TTC549 (cell line): Measurements from ENCODE around the gene CABYR.

Source experiments
- FAIRE-seq: peaks from 2 replicates; lab custom pipeline; 2012; peaks lifted over from hg19 to GRCh38; lab: Jason Lieb, UNC

The CABYR gene

DNA sequence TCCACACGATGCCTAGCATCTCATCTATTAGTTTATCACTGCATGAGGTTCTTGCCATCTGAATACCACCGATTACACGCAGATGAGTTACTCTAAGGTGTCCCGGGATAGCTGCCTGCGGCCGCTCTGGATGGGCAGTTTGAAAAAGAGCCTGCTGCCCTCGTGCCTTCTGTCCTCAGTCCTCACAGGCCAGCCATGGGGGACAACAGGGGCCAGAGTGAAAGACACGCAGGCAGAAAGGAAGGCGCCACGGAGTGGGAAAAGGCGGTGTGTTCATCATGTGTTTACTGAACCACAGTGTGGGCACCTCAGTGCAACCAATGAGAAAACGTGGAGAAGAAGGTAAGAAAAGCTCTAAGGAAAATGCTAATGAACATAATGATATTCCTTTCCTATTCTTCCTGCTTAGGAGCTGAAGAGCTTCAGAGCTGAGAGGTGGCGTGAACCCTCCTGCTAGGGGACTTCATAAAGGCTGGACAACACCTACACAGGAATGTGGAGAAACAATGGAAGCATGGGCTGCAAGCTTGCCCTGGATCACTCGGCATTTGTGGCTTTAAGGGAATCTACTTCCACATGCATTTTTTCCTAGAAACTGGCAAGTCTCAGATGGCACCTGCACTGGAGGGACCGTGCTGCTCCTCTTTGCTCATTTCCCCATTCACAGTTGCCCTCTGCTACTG is 50.9 kb downstream of the CABYR start:
- FAIRE-seq, result no peak

DNA sequence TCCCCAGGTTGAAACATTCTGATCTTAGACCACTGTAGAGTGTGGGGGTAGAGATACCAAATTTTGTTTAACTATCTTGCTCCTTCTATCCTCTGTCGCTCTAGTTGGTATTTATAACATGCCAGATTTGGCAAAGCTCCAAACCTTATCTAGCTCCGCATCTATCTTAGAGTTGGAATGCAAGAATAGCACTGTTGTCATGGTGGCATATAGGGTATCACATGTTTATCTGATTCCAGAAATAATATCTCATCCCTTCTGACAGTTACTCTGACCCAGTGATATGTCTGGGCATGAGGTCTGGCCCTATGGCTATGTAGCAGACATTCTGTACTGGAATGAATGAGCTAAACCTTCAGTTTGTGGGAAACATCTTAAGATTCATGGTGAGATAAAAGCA is 51.7 kb downstream of the CABYR start:
- no peak for FAIRE-seq

DNA sequence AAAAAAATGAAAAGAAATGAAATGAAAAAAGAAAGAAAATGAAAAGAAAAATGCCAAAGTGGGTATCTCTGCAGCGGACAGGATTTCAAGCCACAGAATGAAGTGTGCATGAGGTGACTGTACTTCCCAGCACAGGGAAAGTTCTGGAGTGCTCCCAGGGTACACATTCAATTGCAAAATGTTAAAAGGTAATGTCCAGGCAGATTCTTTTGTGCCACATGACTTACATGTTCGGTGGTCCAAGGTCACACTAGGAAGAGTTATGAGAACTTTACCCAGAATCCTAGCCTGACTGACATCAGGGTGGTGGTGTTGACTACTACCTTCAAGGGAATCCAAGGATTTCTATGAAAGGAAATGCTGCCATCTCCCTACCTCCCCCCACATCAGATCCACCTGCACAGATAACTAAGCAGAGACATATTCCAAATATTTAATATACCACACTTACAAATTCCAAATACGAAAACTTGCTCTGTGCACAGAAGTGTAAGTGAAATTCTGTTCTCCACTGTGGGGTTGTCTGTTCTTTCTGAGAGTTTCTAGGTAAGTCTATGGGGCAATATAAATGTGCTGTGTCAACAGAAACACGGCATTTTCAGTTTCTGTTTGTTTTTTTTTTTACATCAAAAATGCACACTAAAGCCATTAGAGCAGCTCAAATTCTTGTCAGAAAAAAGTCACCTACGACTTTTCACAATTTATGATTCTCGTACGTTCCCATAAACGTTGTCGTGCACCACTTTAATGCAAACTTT is 56.6 kb downstream of the CABYR start:
- FAIRE-seq, result no peak

DNA sequence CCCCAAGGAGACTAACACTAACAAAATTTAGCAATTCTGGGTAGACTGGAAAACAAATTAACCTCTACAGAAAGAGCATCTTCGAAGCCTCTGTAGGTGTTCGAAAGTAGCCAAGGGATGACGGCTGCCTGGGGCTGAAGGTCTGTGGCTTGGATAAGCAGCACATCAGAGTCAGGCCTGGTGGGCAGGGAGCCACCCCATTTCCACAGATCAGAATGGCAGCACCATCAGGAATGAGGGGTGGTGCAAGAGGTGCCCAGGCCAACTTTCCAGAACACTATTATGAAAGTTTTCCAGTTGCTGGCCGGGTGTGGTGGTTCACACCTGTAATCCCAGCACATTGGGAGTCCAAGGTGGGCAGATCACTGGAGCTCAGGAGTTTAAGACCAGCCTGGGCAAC is 57.9 kb downstream of the CABYR start:
- FAIRE-seq, result no peak

DNA sequence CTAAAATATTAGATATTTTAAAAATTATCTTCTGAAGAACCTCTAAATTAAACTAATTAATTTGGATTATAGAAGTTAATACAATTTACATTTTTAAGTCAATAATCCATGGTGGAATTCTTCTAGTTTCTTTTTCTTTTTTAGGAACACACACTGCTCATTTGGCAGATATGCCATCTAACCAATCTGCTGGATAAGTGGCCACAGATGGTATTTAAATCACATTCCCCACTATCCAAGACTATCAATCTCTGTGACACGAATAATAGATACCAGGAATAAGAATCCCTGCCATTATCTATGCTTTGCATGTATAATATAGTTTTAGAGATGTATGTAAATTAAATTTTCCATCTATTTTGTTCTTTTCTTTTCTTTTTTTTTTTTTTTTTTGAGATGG is 58.5 kb downstream of the CABYR start:
- no peak for FAIRE-seq

DNA sequence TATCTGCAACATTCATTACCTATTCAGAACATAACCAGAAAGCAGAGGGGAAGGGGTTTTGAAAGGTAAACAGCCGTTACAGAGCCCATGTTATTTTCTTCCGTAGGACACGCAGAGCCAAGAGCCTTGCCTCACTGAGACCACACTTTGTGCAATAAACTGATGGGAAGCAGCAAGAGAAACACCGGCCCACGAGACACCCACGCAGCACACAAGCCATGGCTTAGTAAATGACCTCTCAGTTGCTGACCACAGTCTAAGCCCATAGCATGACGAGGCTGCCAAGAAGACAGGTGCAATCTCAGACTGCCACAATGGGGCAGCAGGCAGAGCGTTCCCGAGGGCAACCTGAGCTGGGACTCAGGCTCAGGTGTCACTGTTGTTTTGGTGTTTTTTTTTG is 59.6 kb downstream of the CABYR start:
- FAIRE-seq, result no peak

DNA sequence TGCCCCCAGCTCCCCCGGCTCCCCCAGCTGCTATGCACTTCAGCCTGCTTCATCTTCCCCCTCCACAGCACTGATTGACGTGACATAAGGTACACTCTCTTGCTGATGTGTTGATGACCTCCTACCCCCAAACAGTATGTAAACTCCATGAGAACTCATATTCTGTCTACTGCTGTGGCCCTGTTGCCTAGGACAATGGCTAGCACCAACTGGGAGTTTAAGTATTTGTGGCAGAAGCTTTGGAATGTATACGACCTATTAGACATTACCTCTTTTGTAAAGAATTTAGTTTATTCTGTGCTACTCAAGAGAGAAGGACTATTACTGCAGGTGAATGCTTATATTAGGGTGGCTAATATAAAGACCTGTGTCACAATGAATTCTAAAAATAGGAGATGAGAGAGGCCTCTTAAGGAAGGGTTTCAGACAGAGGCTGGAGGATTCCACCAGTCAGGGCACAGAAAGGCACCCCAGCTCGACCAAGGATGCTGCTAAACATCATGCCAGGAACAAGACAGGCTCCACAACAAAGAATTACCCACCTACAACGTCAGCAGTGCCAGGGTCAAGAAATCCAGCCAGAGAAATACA is 60.6 kb downstream of the CABYR start:
- FAIRE-seq, result no peak

DNA sequence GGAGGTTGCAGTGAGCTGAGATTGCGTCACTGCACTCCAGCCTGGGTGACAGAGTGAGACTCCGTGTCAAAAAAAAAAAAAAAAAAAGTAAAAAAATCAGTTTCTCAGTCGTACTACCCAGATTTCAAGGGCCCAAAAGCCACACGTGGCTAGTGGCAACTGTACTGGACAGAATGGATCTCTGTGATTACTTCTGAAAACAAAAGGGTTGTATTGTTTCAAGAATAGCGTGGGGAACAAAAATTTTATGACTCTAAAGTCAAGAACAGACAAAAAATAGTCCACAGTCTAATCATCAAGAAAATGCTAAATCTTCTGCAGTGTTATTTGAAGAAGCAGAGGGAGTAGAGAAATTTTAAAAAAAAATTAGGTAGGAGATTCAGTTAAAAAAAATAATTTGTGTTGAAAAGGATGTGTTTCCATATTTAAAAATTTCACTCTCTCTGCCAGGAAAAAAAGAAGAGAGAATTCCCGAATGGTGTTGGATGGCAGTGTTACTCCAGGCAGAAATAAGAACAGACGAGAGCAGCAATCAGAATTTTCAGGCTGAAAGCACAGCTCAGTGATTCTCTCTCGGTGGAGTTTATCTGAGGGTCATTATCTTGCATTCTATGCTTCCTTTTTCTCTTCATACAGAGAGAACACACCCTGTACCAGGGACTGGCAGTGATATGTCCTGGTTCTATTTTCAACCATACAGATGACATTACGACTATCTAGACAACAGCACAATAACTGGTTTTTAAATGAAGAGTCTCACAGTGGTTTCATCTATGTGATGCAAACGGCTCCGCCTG is 61.8 kb downstream of the CABYR start:
- FAIRE-seq, result no peak

DNA sequence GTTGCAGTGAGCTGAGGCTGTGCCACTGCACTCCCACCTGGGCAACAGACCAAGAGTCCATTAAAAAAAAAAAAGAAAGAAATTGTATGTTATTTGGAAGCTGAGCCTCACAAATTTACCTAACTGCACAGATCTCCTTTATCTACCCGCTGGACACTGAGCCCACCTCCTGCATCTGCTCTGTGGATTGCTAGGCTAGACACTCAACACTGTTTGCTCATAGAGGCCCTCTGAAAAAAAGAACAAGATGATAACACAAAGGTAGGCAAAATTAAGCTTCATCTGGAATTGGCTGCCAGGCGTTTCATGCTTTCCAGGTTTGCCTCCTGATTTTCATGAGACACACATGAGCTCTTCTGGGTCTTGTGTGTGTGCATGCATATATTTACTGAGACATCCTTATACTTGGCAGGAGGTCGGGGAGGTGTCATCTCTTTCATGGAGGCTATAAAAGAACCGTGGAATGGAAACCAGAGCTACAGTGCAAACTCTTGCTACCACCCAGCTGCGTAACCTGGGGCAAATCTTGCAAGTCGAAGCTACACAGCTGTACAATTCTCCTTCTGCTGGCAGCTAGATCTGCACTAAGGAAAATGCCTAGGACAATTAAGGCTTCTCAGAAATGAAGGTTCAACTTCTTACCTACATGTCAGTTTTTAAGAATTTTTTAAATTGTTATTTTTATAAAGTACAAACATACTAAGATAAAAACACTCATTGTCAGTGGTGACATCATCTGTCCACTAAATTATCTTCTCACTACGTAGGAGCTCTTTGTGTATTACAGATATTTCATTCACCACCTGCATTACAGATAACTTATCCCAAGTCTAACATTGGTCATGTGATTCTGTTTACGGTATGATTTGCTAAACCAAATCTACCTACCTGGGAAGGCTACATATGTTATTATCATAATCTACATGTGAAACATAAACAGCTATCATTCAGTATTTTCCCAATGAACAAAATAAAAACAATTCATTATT is 63.1 kb downstream of the CABYR start:
- FAIRE-seq, result no peak

DNA sequence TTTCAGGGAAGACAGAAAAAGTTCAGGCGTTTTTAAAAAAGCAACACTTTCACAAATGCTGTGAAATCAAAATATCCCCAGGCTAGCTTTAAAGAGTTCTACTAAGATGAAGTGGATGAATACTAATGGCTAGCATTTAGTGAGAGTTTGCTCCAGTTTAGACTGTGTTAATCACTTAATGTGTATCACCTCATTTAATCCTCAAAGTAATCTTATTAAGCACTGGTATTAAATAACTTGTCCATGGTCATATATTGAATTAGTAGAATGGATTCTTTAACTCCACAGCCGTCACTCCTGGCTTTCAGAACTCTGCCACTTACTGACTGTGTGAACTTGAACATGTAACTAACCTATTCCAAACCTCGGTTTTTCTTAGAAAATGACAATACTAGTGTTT is 66.0 kb downstream of the CABYR start:
- FAIRE-seq, result no peak

DNA sequence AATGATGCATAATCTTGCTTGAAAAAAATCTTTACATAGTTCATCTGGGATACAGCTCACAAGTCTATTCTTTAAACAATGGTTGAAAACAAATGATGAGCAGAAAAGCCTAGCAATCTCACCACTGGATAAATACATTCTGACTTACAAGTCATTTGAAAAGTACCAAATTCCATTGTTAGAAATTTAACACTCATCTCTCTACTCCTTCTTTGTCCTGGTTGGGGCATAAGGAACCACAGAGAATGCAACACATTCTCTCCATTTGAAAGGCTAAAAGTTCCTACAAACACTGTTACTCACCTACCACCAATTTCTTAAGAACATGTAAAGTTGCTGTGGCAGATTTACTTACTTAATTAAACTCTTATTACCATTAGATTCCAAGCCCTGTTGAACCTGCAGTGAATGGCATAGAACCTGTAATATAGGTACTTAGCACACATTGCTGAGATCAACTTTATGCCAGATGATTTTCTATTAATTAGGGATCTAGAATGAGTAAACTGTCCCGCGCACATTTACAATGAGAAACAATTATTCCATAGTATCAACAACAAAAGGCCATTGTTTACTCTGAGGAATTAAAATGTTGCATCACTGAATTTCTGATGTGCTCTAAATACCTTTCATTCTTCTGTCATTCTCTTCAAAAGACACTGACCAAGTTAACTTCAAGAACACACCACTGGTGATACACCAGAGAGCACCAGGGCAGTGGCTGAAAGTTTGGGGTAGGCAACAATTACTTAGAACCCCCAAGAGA is 69.6 kb downstream of the CABYR start:
- no peak for FAIRE-seq

DNA sequence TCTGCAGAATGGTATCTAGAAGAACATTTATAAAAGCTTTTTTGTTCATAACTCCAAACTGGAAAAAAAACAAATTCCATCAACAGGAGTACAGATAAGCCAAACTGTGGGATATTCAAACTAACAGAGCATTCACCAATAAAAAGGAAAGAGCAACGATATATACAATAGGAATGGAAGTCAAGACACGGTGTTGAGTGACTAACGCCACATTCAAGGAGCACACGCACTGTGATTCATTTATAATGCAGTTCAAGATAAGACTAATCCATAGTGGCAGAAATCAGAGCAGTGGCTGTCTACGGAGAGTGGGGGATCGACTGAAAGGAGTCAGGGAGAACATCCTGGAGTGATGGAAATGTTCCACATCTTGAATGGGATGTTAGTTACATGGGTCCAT is 70.7 kb downstream of the CABYR start:
- no peak for FAIRE-seq
